Stimulated activated CD4-positive, alpha-beta T cell treated with anti-CD3 and anti-CD28 coated beads, Interleukin-15, amount 100 ng/mL, for 48 hours (primary cell): ENCODE data around the gene UNK.

Experiments
- DNase-seq, 2 donors: peaks; one replicate each; pipeline ENCODE4 v3.0.0-alpha.2; 2020; ENCODE audit warnings: low read depth in 2 of 2

The UNK gene, protein sequence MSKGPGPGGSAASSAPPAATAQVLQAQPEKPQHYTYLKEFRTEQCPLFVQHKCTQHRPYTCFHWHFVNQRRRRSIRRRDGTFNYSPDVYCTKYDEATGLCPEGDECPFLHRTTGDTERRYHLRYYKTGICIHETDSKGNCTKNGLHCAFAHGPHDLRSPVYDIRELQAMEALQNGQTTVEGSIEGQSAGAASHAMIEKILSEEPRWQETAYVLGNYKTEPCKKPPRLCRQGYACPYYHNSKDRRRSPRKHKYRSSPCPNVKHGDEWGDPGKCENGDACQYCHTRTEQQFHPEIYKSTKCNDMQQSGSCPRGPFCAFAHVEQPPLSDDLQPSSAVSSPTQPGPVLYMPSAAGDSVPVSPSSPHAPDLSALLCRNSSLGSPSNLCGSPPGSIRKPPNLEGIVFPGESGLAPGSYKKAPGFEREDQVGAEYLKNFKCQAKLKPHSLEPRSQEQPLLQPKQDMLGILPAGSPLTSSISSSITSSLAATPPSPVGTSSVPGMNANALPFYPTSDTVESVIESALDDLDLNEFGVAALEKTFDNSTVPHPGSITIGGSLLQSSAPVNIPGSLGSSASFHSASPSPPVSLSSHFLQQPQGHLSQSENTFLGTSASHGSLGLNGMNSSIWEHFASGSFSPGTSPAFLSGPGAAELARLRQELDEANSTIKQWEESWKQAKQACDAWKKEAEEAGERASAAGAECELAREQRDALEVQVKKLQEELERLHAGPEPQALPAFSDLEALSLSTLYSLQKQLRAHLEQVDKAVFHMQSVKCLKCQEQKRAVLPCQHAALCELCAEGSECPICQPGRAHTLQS

GRCh38 chr17:75784473-75785015 is at the start of gene UNK:
Gene UNK, plus strand, starts transcription at chr17:75784806. Its CDS starts 75 bp downstream, at chr17:75784881.
- peak; percentile 93 to 95 for DNase-seq

- no peak for DNase-seq
Observed at GRCh38 chr17:75736173-75736835, 48.3 kb upstream of the UNK start.

- DNase-seq: no peak
Observed at GRCh38 chr17:75737133-75737962, 47.3 kb upstream of the UNK start.

GRCh38 chr17:75738218-75738802 is 46.3 kb upstream of the UNK start:
- no peak for DNase-seq

GRCh38 chr17:75739174-75739573 is 45.4 kb upstream of the UNK start:
- no peak for DNase-seq

GRCh38 chr17:75739801-75740200 is 44.8 kb upstream of the UNK start:
- DNase-seq: no peak

DNA sequence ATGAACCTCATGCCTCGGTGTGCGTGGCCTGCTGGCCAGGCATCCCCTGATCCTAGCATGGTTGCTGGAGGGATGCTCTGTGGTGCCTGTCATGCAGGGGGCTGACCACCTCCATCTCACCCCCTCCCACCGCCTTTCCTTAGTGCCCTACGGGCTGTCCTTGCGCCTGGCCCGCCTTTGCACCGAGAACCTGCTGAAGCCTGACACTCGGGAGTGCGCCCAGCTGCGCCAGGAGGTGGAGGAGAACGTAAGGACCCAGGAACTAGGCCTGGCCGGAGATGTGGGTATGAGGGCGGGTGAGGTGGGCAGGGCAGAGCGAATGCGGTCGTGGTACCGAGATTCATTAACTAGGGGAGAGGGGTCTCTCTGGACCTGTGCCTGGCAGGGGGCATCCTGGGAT is 44.4 kb upstream of the UNK start:
- no peak for DNase-seq

DNA sequence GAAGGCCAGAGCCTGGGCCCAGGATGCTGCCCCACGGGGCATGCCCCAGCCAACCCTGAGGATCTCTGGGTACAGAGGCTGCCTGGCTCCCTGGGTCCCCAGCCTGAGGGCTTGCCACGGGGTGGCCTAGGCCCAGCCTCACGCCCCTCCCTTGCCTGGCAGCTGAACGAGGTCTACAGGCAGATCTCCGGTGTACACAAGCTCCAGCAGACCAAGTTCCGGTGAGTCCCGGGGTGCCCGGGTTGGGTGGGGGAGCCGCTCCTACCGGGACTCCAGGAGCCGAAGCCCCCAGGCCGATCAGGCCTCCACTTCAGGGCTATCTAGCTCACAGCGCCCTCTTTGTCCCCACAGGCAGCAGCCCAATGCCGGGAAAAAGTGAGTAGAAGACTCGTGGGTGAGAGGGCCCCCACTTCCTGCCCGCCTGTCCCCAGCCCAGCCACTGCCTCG is 44.0 kb upstream of the UNK start:
- DNase-seq: no peak

GRCh38 chr17:75742337-75742736 is 42.3 kb upstream of the UNK start:
- no peak for DNase-seq

- no peak for DNase-seq
Observed at GRCh38 chr17:75743625-75744206, 40.9 kb upstream of the UNK start.

DNA sequence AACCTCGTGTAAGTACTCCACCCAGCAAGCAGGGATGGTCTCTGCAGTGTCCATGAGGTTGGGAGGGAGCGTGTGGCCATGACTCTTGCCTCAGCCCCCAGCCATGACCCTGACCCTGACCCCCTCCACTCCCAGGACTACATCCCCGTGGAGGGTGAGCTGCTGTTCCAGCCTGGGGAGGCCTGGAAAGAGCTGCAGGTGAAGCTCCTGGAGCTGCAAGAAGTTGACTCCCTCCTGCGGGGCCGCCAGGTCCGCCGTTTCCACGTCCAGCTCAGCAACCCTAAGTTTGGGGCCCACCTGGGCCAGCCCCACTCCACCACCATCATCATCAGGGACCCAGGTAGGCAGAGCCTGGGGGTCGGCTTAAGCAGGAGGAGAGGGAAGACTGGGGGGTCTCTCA is 35.9 kb upstream of the UNK start:
- DNase-seq: no peak

GRCh38 chr17:75749545-75750389 is 34.8 kb upstream of the UNK start:
- peak; percentile 81 to 85 for DNase-seq

- DNase-seq: no peak
Observed at GRCh38 chr17:75750661-75751423, 33.8 kb upstream of the UNK start.

GRCh38 chr17:75751676-75752404 is 32.8 kb upstream of the UNK start:
- DNase-seq: no peak

DNA sequence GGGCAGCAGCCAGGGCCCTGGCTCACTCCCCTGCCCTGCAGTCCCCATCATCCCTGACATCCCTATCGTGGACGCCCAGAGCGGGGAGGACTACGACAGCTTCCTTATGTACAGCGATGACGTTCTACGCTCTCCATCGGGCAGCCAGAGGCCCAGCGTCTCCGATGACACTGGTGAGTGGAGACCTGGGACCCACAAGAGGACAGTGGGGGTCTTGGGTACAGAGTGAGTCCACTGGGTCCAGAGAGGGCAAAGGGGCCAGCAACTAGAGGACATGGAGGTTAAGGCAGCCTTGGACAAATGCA is 32.2 kb upstream of the UNK start:
- no peak for DNase-seq

DNA sequence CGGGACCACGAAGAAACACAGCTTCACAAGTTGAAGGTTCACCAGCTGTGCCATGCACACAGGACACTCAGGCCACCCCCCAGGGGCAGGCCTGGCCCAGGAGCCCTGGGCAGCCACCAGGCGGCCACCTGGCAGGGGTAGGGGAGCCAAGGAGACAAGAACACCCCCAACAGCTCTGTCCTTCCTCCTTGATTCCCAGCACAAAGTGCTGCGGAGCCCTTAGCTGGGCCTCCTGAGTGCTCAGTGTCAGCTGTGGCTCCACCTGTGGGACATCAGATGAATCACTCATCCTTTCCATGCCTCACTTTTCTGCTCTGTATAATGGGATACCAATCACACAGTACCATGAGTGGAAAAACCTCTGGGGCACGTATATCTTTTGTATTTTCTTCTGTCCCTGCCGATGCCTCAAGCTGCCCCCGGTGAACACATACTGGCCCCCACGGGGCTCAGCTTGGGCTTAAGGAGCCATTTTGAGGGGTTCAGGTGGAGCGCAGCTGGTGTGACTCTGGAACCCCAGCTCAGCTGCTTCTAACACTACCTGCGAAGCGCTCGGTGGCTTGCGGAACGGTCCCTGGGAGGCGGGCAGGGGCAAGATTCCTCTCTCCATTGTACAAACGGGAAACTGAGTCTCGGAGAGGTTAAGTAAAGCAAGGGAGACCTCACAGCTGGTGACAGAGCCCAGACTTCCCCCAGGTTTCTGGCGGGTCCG is 31.6 kb upstream of the UNK start:
- DNase-seq: no peak

DNA sequence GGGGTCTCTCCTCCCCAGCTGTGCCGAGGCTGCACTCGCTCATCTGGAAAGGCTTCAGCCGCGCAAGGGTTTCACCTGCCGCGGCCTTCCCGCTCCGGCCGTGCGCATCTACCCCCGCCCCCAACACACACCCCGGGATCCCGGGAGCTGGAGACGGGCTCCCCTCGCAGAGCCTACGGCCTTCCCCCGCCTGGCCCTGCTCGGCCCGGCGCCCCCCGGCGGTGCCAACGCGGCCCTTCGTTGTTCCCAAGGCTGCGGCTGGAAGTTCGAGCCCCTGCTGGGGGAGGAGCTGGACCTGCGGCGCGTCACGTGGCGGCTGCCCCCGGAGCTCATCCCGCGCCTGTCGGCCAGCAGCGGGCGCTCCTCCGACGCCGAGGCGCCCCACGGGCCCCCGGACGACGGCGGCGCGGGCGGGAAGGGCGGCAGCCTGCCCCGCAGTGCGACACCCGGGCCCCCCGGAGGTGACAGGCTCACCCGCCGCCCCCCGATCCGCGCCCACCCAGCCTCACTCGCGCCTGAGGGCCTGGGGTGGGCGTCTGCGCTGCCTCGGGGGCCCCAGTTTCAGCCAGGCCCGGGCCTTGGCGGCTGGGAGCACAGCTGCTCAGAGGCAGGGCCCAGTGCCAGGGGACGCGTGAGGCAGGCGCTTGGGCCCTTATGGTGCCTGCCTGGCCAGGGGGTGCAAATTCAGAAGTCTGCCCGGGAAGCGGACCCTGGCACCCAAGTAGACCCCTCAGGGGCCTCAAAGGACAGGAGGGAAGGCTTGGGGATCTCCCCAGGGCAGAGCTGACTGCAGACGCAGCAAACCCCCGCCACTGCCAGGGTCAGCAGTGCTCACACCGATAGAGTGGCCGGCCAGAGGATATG is 30.9 kb upstream of the UNK start:
- peak in 1 of 2 donors; percentile 65 for DNase-seq
